KOPT-K1 (cell line): Measurements from ENCODE around the gene S100A3.
"Not testable (repeated sequence)": the region's sequence is repeated elsewhere in the genome, so short reads cannot be mapped to it uniquely, and the experiment has no call there.

ENCODE experiments used
- H3K27ac ChIP-seq: fragments of 200-600 bp; sonication (generic); 2 replicates; pipeline ENCODE4 v1.5.1; 2016; ENCODE audit warnings: antibody characterized with exemption, mild to moderate bottlenecking, low read depth, low read length; ENCODE audit not compliant: poor library complexity, severe bottlenecking
- H3K36me3 ChIP-seq: fragments of 200-600 bp; sonication (generic); 2 replicates; pipeline ENCODE4 v1.5.1; 2017; ENCODE audit warnings: antibody characterized with exemption, mild to moderate bottlenecking, low read length, moderate library complexity; ENCODE audit not compliant: insufficient read depth
- H3K9me3 ChIP-seq: fragments of 200-600 bp; sonication (generic); 2 replicates; pipeline ENCODE4 v1.5.1; 2017; ENCODE audit warnings: antibody characterized with exemption, low read length, mild to moderate bottlenecking; ENCODE audit not compliant: insufficient read depth, poor library complexity, severe bottlenecking

The S100A3 gene

DNA sequence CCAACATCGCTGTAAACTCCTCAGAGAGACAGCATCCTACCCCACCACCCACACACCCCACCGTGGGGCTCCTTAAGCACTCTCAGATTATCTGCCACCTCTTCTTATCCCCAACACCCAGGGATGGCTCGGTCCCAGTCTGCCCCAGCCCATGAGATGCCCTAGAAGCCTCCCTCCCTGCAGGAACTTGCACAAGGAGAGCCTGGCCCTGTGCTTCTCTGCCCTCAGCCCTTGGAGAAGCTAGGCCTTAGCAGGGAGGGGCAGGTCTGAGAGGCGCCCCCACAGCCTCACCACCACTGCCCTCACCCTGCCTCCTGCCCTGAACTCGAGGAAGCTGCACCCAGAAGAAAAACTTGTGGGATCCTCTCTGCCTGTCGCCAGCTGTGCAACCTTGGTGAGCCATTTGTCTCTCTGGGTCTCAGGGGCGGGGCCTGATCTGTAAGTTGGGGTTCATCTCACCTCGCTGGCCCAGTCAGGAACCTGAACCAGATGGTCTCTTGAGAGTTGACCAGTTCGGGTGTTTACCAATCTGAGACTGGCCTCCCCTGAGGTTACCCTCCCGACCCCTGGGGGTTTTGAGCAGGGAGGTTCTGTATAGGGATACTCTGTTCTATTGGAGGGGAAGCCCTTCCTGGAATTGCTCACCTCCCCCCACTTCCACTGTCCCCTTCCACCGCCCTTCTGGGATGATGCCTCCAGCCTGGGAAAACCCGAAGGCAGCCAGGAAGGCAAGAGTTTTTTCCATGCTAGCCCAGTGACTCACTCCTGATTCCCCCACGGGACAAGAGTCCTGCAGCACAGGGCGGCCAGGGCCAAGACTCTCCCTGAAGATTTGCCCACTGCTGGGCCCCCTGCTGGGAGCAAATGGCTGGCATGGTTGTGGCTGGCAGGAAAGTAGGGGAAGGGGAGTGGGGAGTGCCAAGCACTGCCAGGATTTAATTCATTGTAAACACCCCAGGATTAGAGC lies at the start of gene S100A3:
Gene S100A3, minus strand, starts transcription at position 537 of the 967 bp plus-strand sequence. CDS start 773 bp downstream, outside the sequence.
- Histone ChIP-seq H3K36me3 (no peaks in the 10 kb centered on the region), H3K27ac (no peak within 1 kb of the TSS), H3K9me3 (no peaks in the 10 kb centered on the region)

DNA sequence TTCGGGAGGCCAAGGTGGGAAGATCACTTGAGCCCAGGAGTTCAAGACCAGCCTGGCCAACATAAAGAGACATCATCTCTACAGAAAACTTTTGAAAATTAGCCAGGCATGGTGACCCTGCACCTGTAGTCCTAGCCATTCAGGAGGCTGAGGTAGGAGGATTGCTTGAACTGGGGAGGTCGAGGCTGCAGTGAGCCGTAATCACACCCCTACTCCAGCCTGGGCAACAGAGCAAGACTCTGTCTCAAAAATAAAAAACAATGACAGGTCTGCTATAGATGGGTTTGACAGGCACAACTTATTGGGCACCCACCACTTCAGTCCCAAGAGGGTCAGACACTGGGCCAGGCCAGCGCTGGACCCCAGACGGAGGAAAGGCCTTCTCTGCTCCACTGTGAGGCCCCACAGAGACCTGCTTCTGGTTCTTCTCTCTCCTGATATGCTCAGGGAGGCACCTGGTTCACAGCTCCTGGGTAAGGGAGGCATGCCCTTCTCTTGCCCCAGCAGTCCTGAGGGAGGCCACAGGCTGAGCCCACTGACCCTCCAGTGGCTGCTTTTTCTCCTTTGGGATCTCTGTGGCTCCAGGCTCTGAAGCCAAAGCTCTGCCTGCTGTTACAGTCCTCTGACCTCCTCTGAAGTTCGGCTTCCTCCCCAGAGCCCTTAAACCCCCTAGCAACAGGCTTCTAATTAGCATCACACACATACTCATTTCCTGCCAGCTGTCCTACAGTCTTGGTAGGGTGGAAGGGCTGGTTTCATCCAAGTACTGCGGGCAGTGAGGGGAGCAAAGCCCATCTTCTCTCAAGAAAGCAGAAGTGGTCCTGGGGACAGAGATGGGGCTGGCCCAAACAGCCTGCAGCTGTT lies 49.5 kb upstream of the S100A3 start:
- Histone ChIP-seq H3K36me3 (no peaks in the 10 kb centered on the region), H3K27ac (peak overlapping the region; percentile 58), H3K9me3 (no peaks in the 10 kb centered on the region)

DNA sequence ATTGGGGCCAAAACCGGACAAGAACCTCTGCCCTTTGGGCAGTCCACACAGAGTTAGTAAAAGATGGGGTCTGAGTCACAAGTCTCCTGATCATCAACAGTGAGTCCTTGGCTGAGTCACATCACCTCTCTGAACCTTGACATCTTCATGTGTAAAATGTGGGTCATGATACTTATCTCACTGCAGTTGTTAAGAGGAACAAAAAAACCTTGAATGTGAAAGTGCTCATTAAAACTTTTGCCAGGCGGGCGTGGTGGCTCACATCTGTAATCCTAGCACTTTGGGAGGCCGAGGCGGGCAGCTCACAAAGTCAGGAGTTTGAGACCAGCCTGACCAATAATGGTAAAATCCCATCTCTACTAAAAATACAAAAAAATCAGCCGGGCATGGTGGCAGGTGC lies 48.1 kb upstream of the S100A3 start:
- Histone ChIP-seq H3K9me3 (no peaks in the 10 kb centered on the region), H3K27ac (no peak overlapping the region), H3K36me3 (no peaks in the 10 kb centered on the region)

DNA sequence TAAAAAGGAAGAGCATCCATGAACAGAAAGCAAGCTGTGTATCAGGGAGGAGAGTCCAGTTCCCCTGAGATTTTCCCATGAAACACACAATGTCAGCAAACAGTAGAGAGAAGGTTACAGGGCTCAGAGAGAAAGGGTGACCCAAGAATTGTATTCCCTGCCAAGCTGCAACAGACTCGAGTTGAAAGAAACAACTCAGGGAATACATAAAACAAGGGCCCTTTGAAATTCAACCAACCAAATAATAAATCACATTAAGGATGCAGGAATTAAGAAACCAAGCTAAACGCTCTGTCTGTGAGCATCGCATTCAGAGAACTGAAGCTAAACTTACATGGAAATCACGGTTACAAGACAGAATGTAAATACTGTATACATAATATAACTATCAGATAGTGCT lies 43.7 kb upstream of the S100A3 start:
- Histone ChIP-seq H3K27ac (no peak overlapping the region), H3K36me3 (no peaks in the 10 kb centered on the region), H3K9me3 (no peaks in the 10 kb centered on the region)

- no peak overlapping the region for H3K27ac ChIP-seq
- no peaks in the 10 kb centered on the region for H3K9me3 ChIP-seq
Observed at GRCh38 chr1:153588482-153588881, 39.4 kb upstream of the S100A3 start.

DNA sequence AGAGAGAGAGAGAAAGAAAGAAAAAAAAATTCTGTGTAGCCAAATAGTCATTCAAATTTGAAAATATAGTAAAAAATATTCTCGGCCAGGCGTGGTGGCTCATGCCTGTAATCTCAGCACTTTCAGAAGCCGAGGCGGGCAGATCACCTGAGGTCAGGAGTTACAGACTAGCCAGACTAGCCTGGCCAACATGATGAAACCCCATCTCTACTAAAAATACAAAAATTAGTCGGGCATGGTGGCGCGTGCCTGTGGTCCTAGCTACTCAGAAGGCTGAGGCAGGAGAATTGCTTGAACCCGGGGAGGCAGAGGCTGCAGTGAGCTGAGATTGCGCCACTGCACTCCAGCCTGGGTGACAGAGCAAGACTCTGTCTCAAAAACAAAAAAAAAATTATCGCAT lies 39.0 kb upstream of the S100A3 start:
- not testable (repeated sequence) for H3K27ac ChIP-seq, H3K36me3 ChIP-seq, H3K9me3 ChIP-seq

More at GRCh38 chr1:153588482-153588881, 39.4 kb upstream of the S100A3 start:
- no peaks in the 10 kb centered on the region for H3K36me3 ChIP-seq

- no peaks in the 10 kb centered on the region for H3K36me3 ChIP-seq
- H3K27ac ChIP-seq, result no peak overlapping the region
- H3K9me3 ChIP-seq, result no peaks in the 10 kb centered on the region
Observed at GRCh38 chr1:153587314-153587713, 38.3 kb upstream of the S100A3 start.

DNA sequence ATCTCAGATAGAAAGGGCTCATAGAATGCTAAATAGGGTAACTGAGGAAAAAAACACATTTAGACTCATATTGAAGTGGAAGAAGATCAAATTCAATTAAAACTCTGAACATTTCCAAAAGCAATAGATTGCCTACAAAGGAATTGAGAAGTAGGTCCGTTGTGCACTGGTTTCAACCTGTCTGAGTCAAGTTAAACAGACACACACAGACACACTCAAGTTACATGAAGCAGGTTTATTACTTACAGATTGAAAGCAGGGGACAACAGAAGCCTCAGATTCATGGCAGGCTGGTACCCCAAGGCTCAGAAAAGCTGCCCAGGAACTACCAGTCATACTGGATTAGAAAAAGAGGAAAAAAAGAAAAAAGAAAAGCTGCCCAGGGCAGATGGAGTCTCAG lies 37.3 kb upstream of the S100A3 start:
- Histone ChIP-seq H3K9me3 (no peaks in the 10 kb centered on the region), H3K36me3 (no peaks in the 10 kb centered on the region), H3K27ac (no peak overlapping the region)

DNA sequence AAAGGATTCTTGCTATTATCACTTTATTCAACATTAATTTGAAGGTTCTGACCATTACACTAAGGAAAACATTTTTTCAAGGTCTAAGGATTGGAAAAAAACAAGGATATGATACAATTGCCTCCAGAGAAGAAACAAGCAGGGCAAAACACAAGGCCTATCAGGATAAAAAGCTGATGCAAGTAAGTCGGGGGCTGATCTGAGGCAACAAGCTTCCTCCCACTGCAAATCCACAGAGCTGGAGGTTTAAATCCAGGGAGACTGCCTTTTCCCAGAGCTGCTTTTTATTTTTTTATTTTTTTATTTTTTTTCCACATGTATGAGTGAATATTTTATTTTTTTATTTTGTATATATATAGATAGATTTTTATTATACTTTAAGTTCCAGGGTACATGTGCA lies 35.9 kb upstream of the S100A3 start:
- Histone ChIP-seq H3K9me3 (no peaks in the 10 kb centered on the region), H3K36me3 (no peaks in the 10 kb centered on the region), H3K27ac (no peak overlapping the region)

DNA sequence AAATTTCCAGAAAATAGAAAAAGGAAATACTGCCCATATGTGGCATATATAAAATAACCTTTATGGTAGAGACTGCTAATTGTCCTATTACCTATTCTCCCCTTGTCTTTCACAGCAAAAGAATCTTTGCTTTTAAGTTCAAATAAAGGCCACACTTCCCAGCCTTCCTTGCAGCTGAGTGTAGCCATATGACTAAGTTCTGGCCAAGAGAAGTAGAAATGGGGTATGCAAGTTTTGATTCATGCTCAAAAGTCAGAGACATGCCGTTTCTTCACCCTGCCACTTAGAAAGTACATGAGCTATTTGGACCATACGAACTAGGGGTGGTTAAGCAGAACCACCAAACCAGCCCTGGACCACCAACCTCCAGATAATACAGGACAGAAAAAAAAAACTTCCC lies 34.9 kb upstream of the S100A3 start:
- no peak overlapping the region for H3K27ac ChIP-seq
- H3K9me3 ChIP-seq, result no peaks in the 10 kb centered on the region
- no peaks in the 10 kb centered on the region for H3K36me3 ChIP-seq

DNA sequence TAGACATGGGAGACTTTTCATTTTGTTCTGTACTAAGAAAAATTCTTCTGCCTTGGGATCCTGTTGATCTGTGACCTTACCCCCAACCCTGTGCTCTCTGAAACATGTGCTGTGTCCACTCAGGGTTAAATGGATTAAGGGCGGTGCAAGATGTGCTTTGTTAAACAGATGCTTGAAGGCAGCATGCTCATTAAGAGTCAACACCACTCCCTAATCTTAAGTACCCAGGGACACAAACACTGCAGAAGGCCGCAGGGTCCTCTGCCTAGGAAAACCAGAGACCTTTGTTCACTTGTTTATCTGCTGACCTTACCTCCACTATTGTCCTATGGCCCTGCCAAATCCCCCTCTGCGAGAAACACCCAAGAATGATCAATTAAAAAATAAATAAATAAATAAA lies 34.5 kb upstream of the S100A3 start:
- H3K36me3 ChIP-seq, H3K9me3 ChIP-seq, H3K27ac ChIP-seq: not testable (repeated sequence)

DNA sequence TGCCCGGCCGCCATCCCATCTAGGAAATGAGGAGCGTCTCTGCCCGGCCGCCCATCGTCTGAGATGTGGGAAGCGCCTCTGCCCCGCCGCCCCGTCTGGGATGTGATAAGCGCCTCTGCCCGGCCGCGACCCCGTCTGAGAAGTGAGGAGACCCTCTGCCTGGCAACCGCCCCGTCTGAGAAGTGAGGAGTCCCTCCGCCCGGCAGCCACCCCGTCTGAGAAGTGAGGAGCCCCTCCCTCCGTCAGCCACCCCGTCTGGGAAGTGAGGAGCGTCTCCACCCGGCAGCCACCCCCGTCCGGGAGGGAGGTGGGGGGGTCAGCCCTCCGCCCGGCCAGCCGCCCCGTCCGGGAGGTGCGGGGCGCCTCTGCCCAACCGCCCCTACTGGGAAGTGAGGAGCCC lies 33.8 kb upstream of the S100A3 start:
- H3K27ac ChIP-seq, H3K9me3 ChIP-seq: not testable (repeated sequence)

DNA sequence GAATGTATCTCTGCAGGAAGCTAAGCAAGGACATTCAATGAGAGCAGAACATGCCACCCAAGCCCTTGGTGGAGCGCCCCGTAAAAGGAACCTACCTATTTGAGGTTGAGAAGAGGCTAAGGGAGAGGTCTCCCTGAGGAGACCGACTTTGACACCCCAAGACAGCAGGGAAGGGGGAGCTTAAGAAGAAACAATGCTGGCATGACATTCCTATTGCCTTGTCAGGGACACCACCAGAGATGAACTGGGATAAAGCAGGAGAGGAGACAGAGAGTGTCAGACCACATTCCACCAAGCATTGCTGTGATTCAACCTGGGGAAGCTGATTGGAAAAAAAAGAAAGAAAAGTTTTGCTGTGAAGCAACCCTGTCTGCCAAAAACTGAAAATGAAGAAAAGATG lies 29.9 kb upstream of the S100A3 start:
- Histone ChIP-seq H3K9me3 (no peaks in the 10 kb centered on the region), H3K27ac (no peak overlapping the region)

More for the DNA sequence above, 33.8 kb upstream of the S100A3 start:
- H3K36me3 ChIP-seq, result not testable (repeated sequence)

GRCh38 chr1:153578490-153578889 lies 29.4 kb upstream of the S100A3 start:
- no peak overlapping the region for H3K27ac ChIP-seq
- H3K36me3 ChIP-seq, result no peaks in the 10 kb centered on the region
- no peaks in the 10 kb centered on the region for H3K9me3 ChIP-seq

More for the DNA sequence above, 29.9 kb upstream of the S100A3 start:
- H3K36me3 ChIP-seq, result no peaks in the 10 kb centered on the region

DNA sequence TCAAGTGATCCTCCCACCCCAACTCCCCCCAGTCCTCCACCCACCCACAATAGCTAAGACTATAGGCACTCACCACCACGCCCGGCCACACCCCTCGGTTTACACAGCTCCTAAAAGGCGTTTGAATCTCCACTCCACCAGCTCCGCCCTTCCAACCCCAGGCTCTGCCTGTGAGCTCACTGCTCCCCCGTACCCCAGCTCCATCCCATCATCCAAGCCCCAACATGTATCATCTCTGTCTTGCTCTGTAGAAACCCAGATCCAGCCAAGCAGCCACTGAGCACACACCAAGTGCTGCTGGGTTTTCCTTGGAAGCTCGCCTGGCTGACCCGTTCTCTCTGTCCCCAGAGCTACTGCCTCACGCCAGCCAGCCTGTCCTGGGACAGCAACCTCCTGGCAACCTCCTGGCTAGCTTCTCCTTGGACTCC lies 28.6 kb upstream of the S100A3 start:
- H3K36me3 ChIP-seq, result no peaks in the 10 kb centered on the region
- H3K27ac ChIP-seq, result no peak overlapping the region
- H3K9me3 ChIP-seq, result no peaks in the 10 kb centered on the region
